ENCODE results near the gene TRIM15.

- TF ChIP-seq CTCF (IDR thresholded peaks at IDR 0.05) (no peak), POLR2A (IDR thresholded peaks at IDR 0.05) (no peak)
These were observed 19.6 kb upstream of the TRIM15 start for GRCh38 chr6:30143780-30144179.
